Lung (tissue), 13 donors: ENCODE results near the gene SET. TPM values are rescaled to one million over a fixed set of nuclear protein-coding genes. Genes with fewer than 3 reads are reported as not detected.

ENCODE experiments used
- ATAC-seq: fragments of 200-7000 bp; cut with Tn5 transposase; one replicate; pipeline ENCODE4 v1.9.1; 2020; ENCODE audit warnings: moderate number of reproducible peaks; ENCODE audit not compliant: insufficient read depth, low FRiP score
- DNase-seq, 3 donors: peaks; one replicate each; pipeline ENCODE4 v3.0.0-alpha.2; 2013 to 2017
- H3K27ac ChIP-seq, 2 donors: one replicate each; pipeline ENCODE4 v1.5.1; 2013; ENCODE audit warnings: mild to moderate bottlenecking in 2 of 2, moderate library complexity in 2 of 2, control low read depth in 1 of 2, inconsistent platforms in 1 of 2, low read depth in 1 of 2, low read length in 1 of 2
- H3K27me3 ChIP-seq, 3 donors: one replicate each; pipeline ENCODE4 v1.5.1; 2013; ENCODE audit warnings: low read length in 2 of 3; ENCODE audit not compliant: control insufficient read depth in 3 of 3, insufficient read depth in 3 of 3
- H3K36me3 ChIP-seq, 4 donors: one replicate each; pipeline ENCODE4 v1.5.1; 2013; ENCODE audit warnings: low read length in 4 of 4, mild to moderate bottlenecking in 1 of 4, moderate library complexity in 1 of 4; ENCODE audit not compliant: control insufficient read depth in 4 of 4, insufficient read depth in 4 of 4
- H3K4me1 ChIP-seq, 5 donors: one replicate each; pipeline ENCODE4 v1.5.1; 2013; ENCODE audit warnings: low read length in 5 of 5, mild to moderate bottlenecking in 2 of 5, moderate library complexity in 1 of 5; ENCODE audit not compliant: control insufficient read depth in 5 of 5, insufficient read depth in 5 of 5
- H3K4me3 ChIP-seq: one replicate; pipeline ENCODE4 v1.5.1; 2013; ENCODE audit warnings: mild to moderate bottlenecking, control low read depth, moderate library complexity
- H3K9ac ChIP-seq, 2 donors: one replicate each; pipeline ENCODE4 v1.5.1; 2013; ENCODE audit warnings: low read length in 2 of 2, control low read depth in 1 of 2; ENCODE audit not compliant: insufficient read depth in 1 of 2
- H3K9me3 ChIP-seq, 4 donors: one replicate each; pipeline ENCODE4 v1.5.1; 2013; ENCODE audit warnings: low read length in 3 of 4, mild to moderate bottlenecking in 1 of 4, moderate library complexity in 1 of 4; ENCODE audit not compliant: control insufficient read depth in 4 of 4, insufficient read depth in 3 of 4
- CTCF ChIP-seq: IDR thresholded peaks from 2 replicates; pipeline ENCODE4 v1.5.1; 2012; ENCODE audit warnings: mild to moderate bottlenecking; ENCODE audit errors: control extremely low read depth, extremely low read depth
- WGBS, 2 donors: extraction: QIAGEN DNeasy Blood & Tissue Kit; methylation state at CpG; one replicate each; pipeline ENCODE4 v1.1.7; 2013; 5-methylcytosine and 5-hydroxymethylcytosine counted together
- polyA plus RNA-seq, 2 donors: library from polyadenylated mRNA; stranded (reverse); fragments of 200-250 nt; gene quantifications; one replicate each; pipeline ENCODE4 v1.2.1, GENCODE V29; 2013
- small RNA-seq: library from RNA; depleted of rRNA; stranded (forward); fragments of <200 nt; gene quantifications from one replicate; pipeline ENCODE3, GENCODE V24; 2014; ENCODE audit warnings: low replicate concordance
- total RNA-seq, 2 donors: library from RNA; depleted of rRNA in 1 of 2; stranded (reverse); fragments of >200 nt in 1 of 2; gene quantifications; one replicate each; pipeline ENCODE4 v1.2.1, GENCODE V29; 2014 to 2021
- donor health status: control.
- donor health status: control.
- donor health status: Bipolar disorder and iron deficiency.
- donor health status: healthy.
- donor health status: DM: yes; HTN: yes; CAD: no.

The SET gene
- total and polyA plus RNA-seq, 4 donors: 98.0 to 364 (median 189) TPM

- H3K9ac ChIP-seq: no peak overlapping the region
- H3K4me1 ChIP-seq: no peaks in the 10 kb centered on the region
- no peaks in the 10 kb centered on the region for H3K9me3 ChIP-seq
- DNase-seq (no peak), ATAC-seq (no peak)
- H3K27ac ChIP-seq: no peak overlapping the region
- no peak overlapping the region for H3K4me3 ChIP-seq
- WGBS, 2 donors: 95 to 98% methylated on average over 1 of the region's 1 CpG
- peaks cover 9 to 20% (median 16%) of the 10 kb centered on the region in 4 donors for H3K36me3 ChIP-seq
- TF ChIP-seq CTCF: no peak
- H3K27me3 ChIP-seq: no peaks in the 10 kb centered on the region
Observed at GRCh38 chr9:128743421-128743820, 54.4 kb downstream of the SET start.

Small RNA genes lying within 50 kb of the gene (small RNA-seq; reads per million reads assigned to genes)
- gene RF00017 (not detected), gene RN7SL560P (not detected)

Other genes starting within 250 kb of the SET start
- 10 to 100 TPM; 31.3 to 34.4 TPM for gene ODF2, start 233.2 kb upstream of the SET start, total RNA-seq
- 10 to 100 TPM; 13.4 to 21.4 TPM for gene ODF2, start 233.2 kb upstream of the SET start, polyA plus RNA-seq
- 10 to 100 TPM; 22.8 to 24.7 TPM for gene GLE1, start 184.5 kb upstream of the SET start, total RNA-seq
- gene GLE1, start 184.5 kb upstream of the SET start, polyA plus RNA-seq: 10 to 100 TPM; 11.3 to 19.4 TPM
- gene SPTAN1, start 136.6 kb upstream of the SET start, total RNA-seq: 100 to 1,000 TPM; 328 to 438 TPM
- 100 to 1,000 TPM in 1 of 2 donors, 10 to 100 TPM in 1; 70.0 to 145 TPM for gene SPTAN1, start 136.6 kb upstream of the SET start, polyA plus RNA-seq
- 10 to 100 TPM; 32.5 to 84.8 TPM for gene DYNC2I2, start 32.4 kb upstream of the SET start, total RNA-seq
- gene DYNC2I2, start 32.4 kb upstream of the SET start, polyA plus RNA-seq: 10 to 100 TPM; 47.2 to 84.7 TPM
- 10 to 100 TPM in 1 of 2 donors, 1 to 10 TPM in 1; 4.1 to 19.3 TPM for gene PKN3, start 13.3 kb downstream of the SET start, total RNA-seq
- 10 to 100 TPM in 1 of 2 donors, 1 to 10 TPM in 1; 8.6 to 13.0 TPM for gene PKN3, start 13.3 kb downstream of the SET start, polyA plus RNA-seq
- gene ZDHHC12, start 34.9 kb downstream of the SET start, total RNA-seq: 10 to 100 TPM; 22.6 to 49.5 TPM
- 100 to 1,000 TPM in 1 of 2 donors, 10 to 100 TPM in 1; 77.4 to 103 TPM for gene ZDHHC12, start 34.9 kb downstream of the SET start, polyA plus RNA-seq
- gene ZER1, start 82.7 kb downstream of the SET start, total RNA-seq: 10 to 100 TPM; 36.5 to 39.0 TPM
- 10 to 100 TPM; 17.6 to 20.2 TPM for gene ZER1, start 82.7 kb downstream of the SET start, polyA plus RNA-seq
- 10 to 100 TPM in 1 of 2 donors, 1 to 10 TPM in 1; 9.7 to 27.7 TPM for gene TBC1D13, start 98.0 kb downstream of the SET start, total RNA-seq
- gene TBC1D13, start 98.0 kb downstream of the SET start, polyA plus RNA-seq: 10 to 100 TPM; 14.0 to 14.3 TPM
- 10 to 100 TPM in 1 of 2 donors, 1 to 10 TPM in 1; 5.6 to 36.6 TPM for gene ENDOG, start 129.3 kb downstream of the SET start, total RNA-seq
- gene ENDOG, start 129.3 kb downstream of the SET start, polyA plus RNA-seq: 10 to 100 TPM; 21.2 to 34.2 TPM
- gene SPOUT1, start 140.6 kb downstream of the SET start, total RNA-seq: 10 to 100 TPM; 26.1 to 50.0 TPM
- 10 to 100 TPM; 23.7 to 32.0 TPM for gene SPOUT1, start 140.6 kb downstream of the SET start, polyA plus RNA-seq
- gene KYAT1, start 192.7 kb downstream of the SET start, total RNA-seq: 1 to 10 TPM; 4.6 to 7.7 TPM
- 1 to 10 TPM; 4.5 to 5.0 TPM for gene KYAT1, start 192.7 kb downstream of the SET start, polyA plus RNA-seq
- gene LRRC8A, start 192.9 kb downstream of the SET start, total RNA-seq: 10 to 100 TPM; 30.4 to 60.8 TPM
- gene LRRC8A, start 192.9 kb downstream of the SET start, polyA plus RNA-seq: 10 to 100 TPM; 26.6 to 66.9 TPM
- 10 to 100 TPM; 25.5 to 66.5 TPM for gene PHYHD1, start 231.8 kb downstream of the SET start, total RNA-seq
- 10 to 100 TPM; 21.4 to 86.3 TPM for gene PHYHD1, start 231.8 kb downstream of the SET start, polyA plus RNA-seq